Measurements from ENCODE around the gene ASNSD1. TPM values are rescaled to one million over a fixed set of nuclear protein-coding genes. Genes with fewer than 3 reads are reported as not detected.

ASNSD1 gene
- total and polyA plus RNA-seq, 2 of the 8 experiments (the other 6 are each of a cell fraction or from before 2014, with no cell fraction given) = 14.1 to 44.8 TPM

DNA sequence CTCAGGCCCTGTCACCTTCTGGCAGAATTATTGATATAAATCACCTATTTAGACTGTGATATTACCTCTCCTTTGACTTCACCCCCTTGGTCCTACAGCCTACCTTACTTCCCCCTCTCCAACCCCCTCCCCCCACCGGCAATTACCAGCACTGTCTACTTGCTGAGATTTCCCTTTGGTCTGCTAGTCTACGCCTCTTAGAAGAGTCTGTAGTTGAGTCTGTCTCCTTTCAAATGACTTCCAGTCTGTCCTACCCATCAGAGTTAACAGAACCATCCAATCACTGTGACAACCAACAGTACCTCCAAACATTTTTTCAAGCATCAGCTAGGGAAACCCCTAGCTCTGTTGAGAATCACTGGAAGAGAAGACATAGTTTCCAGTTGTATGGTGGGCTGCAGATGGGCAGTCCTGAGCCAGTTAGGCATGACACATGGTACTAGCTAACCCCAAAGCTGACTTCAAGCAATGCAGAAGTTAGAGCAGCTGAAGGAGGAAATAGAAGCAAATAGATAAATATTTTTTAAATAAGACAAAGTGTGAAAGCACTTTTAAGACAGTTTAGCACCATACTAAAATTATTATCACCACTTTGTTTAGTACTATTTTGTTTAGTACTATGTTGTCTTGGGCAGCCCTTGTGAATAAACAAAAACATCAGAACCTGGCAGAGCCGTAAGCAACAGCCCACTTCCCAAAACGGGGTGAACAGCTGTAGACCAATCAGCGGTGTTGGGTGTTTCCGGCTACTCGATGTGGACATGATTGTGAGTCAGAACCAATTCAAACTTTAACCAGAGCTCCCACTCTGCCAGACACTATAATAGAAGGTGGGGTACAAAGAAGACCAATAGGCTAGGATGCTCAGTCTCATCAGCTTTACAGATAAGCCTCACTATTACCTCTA, 2.7 kb upstream of the ASNSD1 start:
- Histone ChIP-seq H3K14ac (ENCODE audit: insufficient read length) (no peak overlapping the region), H3K23me2 (ENCODE audit: low read depth, low read length) (peaks cover 2% of the 10 kb centered on the region; the same call in 1 of the 2 replicates), H3K36me3 (ENCODE audit: control insufficient read depth in 2 of 4, insufficient read depth in 4 of 4, low read length in 3 of 4) (peaks cover 0 to 2% (median 0%) of the 10 kb centered on the region in 4 experiments; a peak in 1 of 8 replicates), H2BK15ac (ENCODE audit: low read length) (no peak overlapping the region), H2BK12ac (ENCODE audit: low read depth, low read length) (no peak overlapping the region), H4K8ac (ENCODE audit: extremely low read depth, insufficient read depth, low read length) (no peak overlapping the region), H3K79me1 (ENCODE audit: low read depth, low read length) (no peaks in the 10 kb centered on the region; the same call in 1 of the 2 replicates), H2AFZ (ENCODE audit: low read length) (0 out of 2 replicates have a peak overlapping the region, but pooled peaks have one; percentile 68), H4K20me1 (replicated peaks in 1 of 2; ENCODE audit: control insufficient read depth in 1 of 2, insufficient read depth in 2 of 2, low read length in 2 of 2) (no peaks in the 10 kb centered on the region), H2AK5ac (ENCODE audit: low read depth, low read length) (no peak overlapping the region), H3K4me3 (ENCODE audit: extremely low read depth in 1 of 4, insufficient read depth in 2 of 4, low read depth in 3 of 4, low read length in 4 of 4) (no peak overlapping the region), H2BK120ac (replicated peaks; ENCODE audit: low read depth, low read length) (no peak overlapping the region), H3K4me2 (ENCODE audit: insufficient read depth in 1 of 2, low read depth in 2 of 2, low read length in 2 of 2) (no peak overlapping the region), H4K91ac (replicated peaks; ENCODE audit: insufficient read length, low read length) (no peak overlapping the region), H3K27me3 (replicated peaks in 1 of 4; ENCODE audit: control insufficient read depth in 3 of 4, extremely low read depth in 1 of 4, insufficient read depth in 3 of 4, low read length in 3 of 4) (no peaks in the 10 kb centered on the region), H2BK5ac (ENCODE audit: low read depth, low read length) (no peak overlapping the region), H3K4ac (replicated peaks; ENCODE audit: insufficient read length, low read depth, low read length) (no peak overlapping the region), H2BK20ac (ENCODE audit: low read length) (no peak overlapping the region), H4K5ac (ENCODE audit: insufficient read length, low read depth, low read length) (no peak overlapping the region), H3K18ac (ENCODE audit: extremely low read depth, low read length) (no peak overlapping the region), H3K4me1 (replicated peaks in 1 of 4; ENCODE audit: control insufficient read depth in 3 of 4, insufficient read depth in 4 of 4, low read length in 3 of 4) (peaks cover 0 to 5% (median 0%) of the 10 kb centered on the region in 4 experiments; a peak in 2 of 7 replicates), H3K9ac (replicated peaks in 1 of 4; ENCODE audit: extremely low read depth in 1 of 4, low read depth in 3 of 4, low read length in 3 of 4) (no peak overlapping the region), H3K56ac (replicated peaks; ENCODE audit: insufficient read length, low read depth, low read length) (no peak overlapping the region), H3K79me2 (ENCODE audit: control insufficient read depth in 1 of 2, insufficient read depth in 2 of 2, low read length in 2 of 2) (peaks cover 0 to 19% of the 10 kb centered on the region in 2 experiments), H3K27ac (ENCODE audit: low read depth, low read length) (no peak overlapping the region), H3K23ac (ENCODE audit: insufficient read length) (peak overlapping the region; percentile 47), H3K9me3 (ENCODE audit: insufficient read depth in 2 of 2, low read depth in 1 of 2, low read length in 1 of 2) (no peaks in the 10 kb centered on the region)
- no peak for DNase-seq (ENCODE audit: low read depth in 1 of 2, low spot score in 2 of 2)
- WGBS, 2 experiments (ENCODE audit: extremely low coverage in 1 of 2, insufficient coverage in 1 of 2, insufficient read length in 1 of 2, insufficient replicate concordance in 2 of 2, low coverage in 1 of 2, low lambda C conversion rate in 2 of 2, missing lambda C conversion rate in 1 of 2) = 94% methylated on average over 7 of the region's 7 CpGs; no CpG with 5 or more reads in 1 of the 2 experiments
- no peak for FAIRE-seq
- CTCF ChIA-PET (ENCODE audit: partially characterized antibody) = interaction anchor here (0.6 to 6.3 kb wide), 19 partner anchors 8 to 430 kb away, joined by 3 to 82 read pairs (median 4); partner anchors contain the start of genes ANKAR, OSGEPL1 and SLC40A1
- POLR2A ChIA-PET (ENCODE audit: partially characterized antibody) = no interaction called here
- TF ChIP-seq POLR2AphosphoS5 (IDR thresholded peaks at IDR 0.05; ENCODE audit: low read depth, low read length) = no peak
- no peak for TF ChIP-seq EP300 (IDR thresholded peaks at IDR 0.05; ENCODE audit: borderline replicate concordance in 1 of 2, low read depth in 2 of 2, low read length in 2 of 2)
- TF ChIP-seq, protein P1, sequence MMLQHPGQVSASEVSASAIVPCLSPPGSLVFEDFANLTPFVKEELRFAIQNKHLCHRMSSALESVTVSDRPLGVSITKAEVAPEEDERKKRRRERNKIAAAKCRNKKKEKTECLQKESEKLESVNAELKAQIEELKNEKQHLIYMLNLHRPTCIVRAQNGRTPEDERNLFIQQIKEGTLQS (IDR thresholded peaks at IDR 0.05; ENCODE audit: insufficient read depth, low read depth, low read length) = no peak
- TF ChIP-seq SAP30 (IDR thresholded peaks at IDR 0.05; ENCODE audit: insufficient read depth, insufficient replicate concordance, low read length) = no peak
- TF ChIP-seq CEBPB (IDR thresholded peaks at IDR 0.05; ENCODE audit: low read depth, low read length) = no peak
- TF ChIP-seq TCF12 (IDR thresholded peaks at IDR 0.05; ENCODE audit: low read depth, low read length) = no peak
- TF ChIP-seq MAFK (IDR thresholded peaks at IDR 0.05; ENCODE audit: low read depth, low read length) = no peak
- TF ChIP-seq, protein P2, sequence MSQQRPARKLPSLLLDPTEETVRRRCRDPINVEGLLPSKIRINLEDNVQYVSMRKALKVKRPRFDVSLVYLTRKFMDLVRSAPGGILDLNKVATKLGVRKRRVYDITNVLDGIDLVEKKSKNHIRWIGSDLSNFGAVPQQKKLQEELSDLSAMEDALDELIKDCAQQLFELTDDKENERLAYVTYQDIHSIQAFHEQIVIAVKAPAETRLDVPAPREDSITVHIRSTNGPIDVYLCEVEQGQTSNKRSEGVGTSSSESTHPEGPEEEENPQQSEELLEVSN (IDR thresholded peaks at IDR 0.05) = no peak
- TF ChIP-seq BRCA1 (IDR thresholded peaks at IDR 0.05; ENCODE audit: low read depth, low read length) = no peak
